ENCODE measurements around the gene UBL4B.

The UBL4B gene

GRCh38 chr1:110118636-110119396 lies 6.6 kb downstream of the UBL4B start:
- DNase-seq: no peak

- DNase-seq: no peak
These were observed 7.6 kb downstream of the UBL4B start for GRCh38 chr1:110119843-110120242.

GRCh38 chr1:110120960-110121561 lies 8.8 kb downstream of the UBL4B start:
- DNase-seq: no peak

- no peak for DNase-seq
These were observed 11.0 kb downstream of the UBL4B start for GRCh38 chr1:110123224-110123623.

GRCh38 chr1:110125810-110126209 lies 13.6 kb downstream of the UBL4B start:
- DNase-seq: no peak

- DNase-seq: no peak
These were observed 17.9 kb downstream of the UBL4B start for GRCh38 chr1:110130113-110130591.

GRCh38 chr1:110130989-110131388 lies 18.7 kb downstream of the UBL4B start:
- no peak for DNase-seq

GRCh38 chr1:110132682-110133081 lies 20.4 kb downstream of the UBL4B start:
- no peak for DNase-seq

GRCh38 chr1:110133436-110133835 lies 21.2 kb downstream of the UBL4B start:
- no peak for DNase-seq

- DNase-seq: no peak
These were observed 21.9 kb downstream of the UBL4B start for GRCh38 chr1:110134050-110134595.

GRCh38 chr1:110135246-110135645 lies 23.0 kb downstream of the UBL4B start:
- DNase-seq: no peak

GRCh38 chr1:110135666-110136065 lies 23.4 kb downstream of the UBL4B start:
- DNase-seq: no peak

GRCh38 chr1:110136911-110137310 lies 24.7 kb downstream of the UBL4B start:
- no peak for DNase-seq

GRCh38 chr1:110138956-110139355 lies 26.7 kb downstream of the UBL4B start:
- no peak for DNase-seq

GRCh38 chr1:110144366-110144765 lies 32.1 kb downstream of the UBL4B start:
- DNase-seq: no peak

- no peak for DNase-seq
These were observed 36.7 kb downstream of the UBL4B start for GRCh38 chr1:110148961-110149360.

GRCh38 chr1:110150330-110151174 lies 38.3 kb downstream of the UBL4B start, which contains the start of gene SLC6A17:
SLC6A17 (plus strand) TSS chr1:110150494; CDS start chr1:110166930, 16,436 bp downstream.
- DNase-seq: no peak

GRCh38 chr1:110151175-110151669 lies 39.0 kb downstream of the UBL4B start:
- no peak for DNase-seq

GRCh38 chr1:110152133-110152785 lies 40.0 kb downstream of the UBL4B start:
- no peak for DNase-seq

- no peak for DNase-seq
These were observed 41.2 kb downstream of the UBL4B start for GRCh38 chr1:110153407-110153950.

GRCh38 chr1:110155878-110156522 lies 43.8 kb downstream of the UBL4B start:
- DNase-seq: no peak

- DNase-seq: no peak
These were observed 46.0 kb downstream of the UBL4B start for GRCh38 chr1:110158261-110158660.
